Testis (tissue), 3 donors: ENCODE results near the gene C17orf78. TPM values are rescaled to one million over a fixed set of nuclear protein-coding genes. Genes with fewer than 3 reads are reported as not detected.

Source experiments
- DNase-seq: peaks from one replicate; pipeline ENCODE4 v3.0.0-alpha.2; 2019
- H3K27ac ChIP-seq, 2 donors: fragments of 200-600 bp; sonication (generic); one replicate each; pipeline ENCODE4 v1.5.1; 2019
- H3K27me3 ChIP-seq: fragments of 200-600 bp; sonication (generic); one replicate; pipeline ENCODE4 v1.5.1; 2019
- H3K36me3 ChIP-seq: fragments of 200-600 bp; sonication (generic); one replicate; pipeline ENCODE4 v1.5.1; 2017; ENCODE audit warnings: low read depth; ENCODE audit errors: missing control alignments
- H3K4me1 ChIP-seq: fragments of 200-600 bp; sonication (generic); one replicate; pipeline ENCODE4 v1.5.1; 2019
- H3K4me3 ChIP-seq, 2 donors: fragments of 200-600 bp; sonication (generic); one replicate each; pipeline ENCODE4 v1.5.1; 2017 to 2019
- H3K9me3 ChIP-seq: fragments of 200-600 bp; sonication (generic); one replicate; pipeline ENCODE4 v1.5.1; 2017
- POLR2A ChIP-seq: fragments of 450-650 bp; IDR thresholded peaks from one replicate; pipeline ENCODE4 v1.6.1; 2017; ENCODE audit warnings: antibody characterized with exemption, mild to moderate bottlenecking, moderate library complexity
- WGBS, 2 donors: methylation state at CpG; one replicate each; pipeline ENCODE4 v1.1.5; 2018; 5-methylcytosine and 5-hydroxymethylcytosine counted together
- intact Hi-C: fragments of 100-400 bp; cut with DNase I; formaldehyde crosslinking; loops from one replicate; pipeline ENCODE4 v1.15.1; 2023; ENCODE audit warnings: low total_unique reads
- polyA plus RNA-seq: library from polyadenylated mRNA; stranded (reverse); fragments of 350-450 nt; fragmentation: Illumina TruSeq; extraction: RNeasy Lipid Tissue Mini Kit (QIAGEN cat#74804); gene quantifications from one replicate; pipeline ENCODE4 v1.2.3, GENCODE V29; 2014; ENCODE audit warnings: low read depth, low replicate concordance; ENCODE audit not compliant: insufficient read depth
- total RNA-seq, 2 donors: library from RNA; depleted of rRNA; stranded (reverse); fragments of >200 nt; gene quantifications; one replicate each; pipeline ENCODE4 v1.2.3, GENCODE V29; 2016
- TF ChIP-seq, protein P1 (sequence below), 3 experiments: fragments of 450-650 bp in 2 of 3; fragments of 200-600 bp in 1 of 3; sonication (generic) in 1 of 3; IDR thresholded peaks; one replicate each; pipeline ENCODE4 v1.5.1; 2016 to 2019; ENCODE audit warnings: antibody characterized with exemption in 3 of 3, mild to moderate bottlenecking in 2 of 3, moderate library complexity in 1 of 3

Gene C17orf78
- total and polyA plus RNA-seq, 3 donors from 2014 or later = 0.56 to 2.7 (median 2.0) TPM

GRCh38 chr17:37385474-37385990 is 9.7 kb downstream of the C17orf78 start:
- TF ChIP-seq, protein P1, sequence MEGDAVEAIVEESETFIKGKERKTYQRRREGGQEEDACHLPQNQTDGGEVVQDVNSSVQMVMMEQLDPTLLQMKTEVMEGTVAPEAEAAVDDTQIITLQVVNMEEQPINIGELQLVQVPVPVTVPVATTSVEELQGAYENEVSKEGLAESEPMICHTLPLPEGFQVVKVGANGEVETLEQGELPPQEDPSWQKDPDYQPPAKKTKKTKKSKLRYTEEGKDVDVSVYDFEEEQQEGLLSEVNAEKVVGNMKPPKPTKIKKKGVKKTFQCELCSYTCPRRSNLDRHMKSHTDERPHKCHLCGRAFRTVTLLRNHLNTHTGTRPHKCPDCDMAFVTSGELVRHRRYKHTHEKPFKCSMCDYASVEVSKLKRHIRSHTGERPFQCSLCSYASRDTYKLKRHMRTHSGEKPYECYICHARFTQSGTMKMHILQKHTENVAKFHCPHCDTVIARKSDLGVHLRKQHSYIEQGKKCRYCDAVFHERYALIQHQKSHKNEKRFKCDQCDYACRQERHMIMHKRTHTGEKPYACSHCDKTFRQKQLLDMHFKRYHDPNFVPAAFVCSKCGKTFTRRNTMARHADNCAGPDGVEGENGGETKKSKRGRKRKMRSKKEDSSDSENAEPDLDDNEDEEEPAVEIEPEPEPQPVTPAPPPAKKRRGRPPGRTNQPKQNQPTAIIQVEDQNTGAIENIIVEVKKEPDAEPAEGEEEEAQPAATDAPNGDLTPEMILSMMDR (IDR thresholded peaks at IDR 0.05) = no peak
- no peak for TF ChIP-seq POLR2A
- intact Hi-C loops = no loop called here
- no peaks in the 10 kb centered on the region for H3K27me3 ChIP-seq
- H3K36me3 ChIP-seq = no peaks in the 10 kb centered on the region
- H3K27ac ChIP-seq = no peak overlapping the region
- DNase-seq = no peak
- H3K4me3 ChIP-seq = no peak overlapping the region
- H3K4me1 ChIP-seq = no peaks in the 10 kb centered on the region
- no peaks in the 10 kb centered on the region for H3K9me3 ChIP-seq

DNA sequence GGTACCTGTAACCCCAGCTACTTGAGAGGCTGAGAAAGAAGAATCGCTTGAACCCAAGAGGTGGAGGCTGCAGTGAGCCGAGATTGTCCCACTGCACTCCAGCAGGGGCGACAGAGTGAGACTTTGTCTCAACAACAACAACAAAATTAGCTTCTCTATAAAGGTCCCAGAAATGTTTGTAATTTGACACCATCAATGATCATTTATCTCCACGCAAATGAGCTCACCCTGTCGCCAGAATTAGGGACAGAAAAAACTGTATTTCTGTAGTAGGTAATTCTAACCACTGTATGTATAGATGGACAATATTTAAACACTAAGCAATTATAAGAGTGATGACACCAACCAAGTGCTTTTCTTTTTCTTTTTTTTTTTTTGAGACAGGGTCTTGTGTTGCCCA is 10.7 kb downstream of the C17orf78 start:
- no peaks in the 10 kb centered on the region for H3K36me3 ChIP-seq
- intact Hi-C loops = no loop called here
- no peak overlapping the region for H3K4me3 ChIP-seq
- H3K27me3 ChIP-seq = no peaks in the 10 kb centered on the region
- TF ChIP-seq, protein P1 (IDR thresholded peaks at IDR 0.05) = no peak
- no peak for TF ChIP-seq POLR2A
- no peak overlapping the region for H3K27ac ChIP-seq
- WGBS, 2 donors = 83 to 91% methylated on average over 5 of the region's 5 CpGs
- no peaks in the 10 kb centered on the region for H3K9me3 ChIP-seq
- no peaks in the 10 kb centered on the region for H3K4me1 ChIP-seq
- no peak for DNase-seq

- Histone ChIP-seq H3K4me1 (no peaks in the 10 kb centered on the region), H3K36me3 (no peaks in the 10 kb centered on the region), H3K27me3 (no peaks in the 10 kb centered on the region), H3K9me3 (no peaks in the 10 kb centered on the region), H3K27ac (no peak overlapping the region), H3K4me3 (no peak overlapping the region)
- intact Hi-C loops = no loop called here
- DNase-seq = no peak
- TF ChIP-seq, protein P1 (IDR thresholded peaks at IDR 0.05) = no peak
- TF ChIP-seq POLR2A = no peak
- 93% methylated on average over 3 of the region's 3 CpGs for WGBS, 2 donors
Measured at GRCh38 chr17:37388266-37388665, 12.5 kb downstream of the C17orf78 start.

- no peaks in the 10 kb centered on the region for H3K36me3 ChIP-seq
- H3K9me3 ChIP-seq = no peaks in the 10 kb centered on the region
- intact Hi-C loops = no loop called here
- no peak overlapping the region for H3K27ac ChIP-seq
- TF ChIP-seq, protein P1 (IDR thresholded peaks at IDR 0.05) = no peak
- no peak for TF ChIP-seq POLR2A
- H3K4me3 ChIP-seq = no peak overlapping the region
- no peak for DNase-seq
- H3K27me3 ChIP-seq = no peaks in the 10 kb centered on the region
- no peaks in the 10 kb centered on the region for H3K4me1 ChIP-seq
- WGBS, 2 donors = 94 to 97% methylated on average over 4 of the region's 4 CpGs
Measured at GRCh38 chr17:37389160-37389559, 13.4 kb downstream of the C17orf78 start.

DNA sequence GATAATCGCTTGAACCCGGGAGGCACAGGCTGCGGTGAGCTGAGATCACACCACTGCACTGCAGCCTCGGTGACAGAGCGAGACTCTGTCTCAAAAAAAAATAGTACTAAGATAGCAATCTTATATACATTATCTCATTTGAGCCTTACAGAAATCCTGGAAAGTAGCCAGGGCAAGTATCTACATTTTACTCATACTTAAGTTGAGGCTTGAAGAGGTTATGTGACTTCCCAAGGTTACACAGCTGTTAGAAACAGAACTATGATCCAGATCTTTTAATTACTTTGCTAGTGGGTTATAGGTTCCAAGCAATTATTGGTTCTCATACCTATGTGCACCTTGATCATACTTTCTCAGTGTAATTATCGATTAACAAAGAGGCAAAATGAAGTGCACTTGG is 15.4 kb downstream of the C17orf78 start:
- intact Hi-C loops = no loop called here
- 89 to 97% methylated on average over 6 of the region's 6 CpGs for WGBS, 2 donors
- no peak for DNase-seq

More for the DNA sequence above, 15.4 kb downstream of the C17orf78 start:
- Histone ChIP-seq H3K9me3 (no peaks in the 10 kb centered on the region), H3K4me3 (no peak overlapping the region), H3K27ac (no peak overlapping the region), H3K36me3 (no peaks in the 10 kb centered on the region), H3K27me3 (no peaks in the 10 kb centered on the region), H3K4me1 (no peaks in the 10 kb centered on the region)
- TF ChIP-seq, protein P1 (IDR thresholded peaks at IDR 0.05) = no peak
- no peak for TF ChIP-seq POLR2A
